Heart left ventricle (tissue), 13 donors: ENCODE measurements around the gene ARHGAP15.

Experiments used
- POLR2A ChIP-seq, 2 donors: fragments of 450-650 bp; IDR thresholded peaks; one replicate each; pipeline ENCODE4 v1.6.1; 2017; ENCODE audit warnings: antibody characterized with exemption in 2 of 2, mild to moderate bottlenecking in 2 of 2, moderate library complexity in 2 of 2
- TF ChIP-seq, protein P1 (sequence below), 12 donors: fragments of 200-600 bp; sonication (generic) in 4 of 12; IDR thresholded peaks; one replicate each; pipeline versions ENCODE4 v1.5.0 to v1.8.0; 2018 to 2022; ENCODE audit warnings: antibody characterized with exemption in 12 of 12, mild to moderate bottlenecking in 5 of 12
- donor health status: ischemic (EF 13 %, LVEDD 7.1; RV severe dilation, severe dysfunction).
- donor health status: DM: no; HTN: yes; CAD: no.
- donor health status: DM: no; HTN: no; CAD: no.
- donor health status: ischemic (EF 25% LVEDD 6.9; RV normal size, moderate dysfunction).
- donor health status: ischemic (EF 25% LVEDD 5.7; RV mildly dilated, moderate dysfunction).
- donor health status: ischemic (EF 35%, LVEDD 5.7; RV mildly dilated, moderate dysfunction).
- donor health status: nonischemic (EF 11% LVEDD 7.7; RV severe dilation, severe dysfunction).
- donor health status: DM: yes; HTN: yes; CAD: no.
- donor health status: PGD.
- donor health status: ischemic (EF 29% LVEDD 5.4; RV normal size, mild dysfunction).
- donor health status: nonischemic (EF 23%, LVEDD 6.1; RV moderate dilation, normal function).

DNA sequence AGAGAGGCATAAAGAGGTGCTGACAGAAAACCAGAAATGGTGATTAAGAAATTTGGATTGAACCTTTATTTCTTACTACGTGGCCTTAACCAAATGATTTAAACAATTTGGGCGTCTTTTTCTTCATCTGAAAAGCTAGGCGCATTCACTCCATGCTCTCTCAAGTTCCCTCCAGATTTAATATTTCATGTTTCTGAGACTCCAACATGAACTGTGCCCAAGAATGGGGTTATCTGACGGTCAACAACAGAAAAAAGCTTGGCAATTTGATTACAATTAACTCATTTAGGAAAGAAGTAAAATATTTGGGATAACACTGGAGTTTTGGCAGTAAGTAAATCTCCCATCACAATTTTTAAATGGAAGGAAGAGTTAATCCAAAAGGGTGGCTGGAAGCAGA lies 345.4 kb downstream of the ARHGAP15 start:
- TF ChIP-seq, protein P1, sequence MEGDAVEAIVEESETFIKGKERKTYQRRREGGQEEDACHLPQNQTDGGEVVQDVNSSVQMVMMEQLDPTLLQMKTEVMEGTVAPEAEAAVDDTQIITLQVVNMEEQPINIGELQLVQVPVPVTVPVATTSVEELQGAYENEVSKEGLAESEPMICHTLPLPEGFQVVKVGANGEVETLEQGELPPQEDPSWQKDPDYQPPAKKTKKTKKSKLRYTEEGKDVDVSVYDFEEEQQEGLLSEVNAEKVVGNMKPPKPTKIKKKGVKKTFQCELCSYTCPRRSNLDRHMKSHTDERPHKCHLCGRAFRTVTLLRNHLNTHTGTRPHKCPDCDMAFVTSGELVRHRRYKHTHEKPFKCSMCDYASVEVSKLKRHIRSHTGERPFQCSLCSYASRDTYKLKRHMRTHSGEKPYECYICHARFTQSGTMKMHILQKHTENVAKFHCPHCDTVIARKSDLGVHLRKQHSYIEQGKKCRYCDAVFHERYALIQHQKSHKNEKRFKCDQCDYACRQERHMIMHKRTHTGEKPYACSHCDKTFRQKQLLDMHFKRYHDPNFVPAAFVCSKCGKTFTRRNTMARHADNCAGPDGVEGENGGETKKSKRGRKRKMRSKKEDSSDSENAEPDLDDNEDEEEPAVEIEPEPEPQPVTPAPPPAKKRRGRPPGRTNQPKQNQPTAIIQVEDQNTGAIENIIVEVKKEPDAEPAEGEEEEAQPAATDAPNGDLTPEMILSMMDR (IDR thresholded peaks at IDR 0.05): no peak
- no peak for TF ChIP-seq POLR2A (IDR thresholded peaks at IDR 0.05)
